ENCODE measurements around the gene CBX8.

GRCh38 chr17:79833744-79834564 lies 37.1 kb upstream of the CBX8 start:
- TF ChIP-seq EZH2phosphoT487 (IDR thresholded peaks at IDR 0.05; ENCODE audit: borderline replicate concordance, low read length): no peak
- no peak for TF ChIP-seq CTCF (IDR thresholded peaks at IDR 0.05; ENCODE audit: low read depth, low read length, poor library complexity, severe bottlenecking)
